Stimulated activated CD8-positive, alpha-beta memory T cell treated with anti-CD3 and anti-CD28 coated beads, Interleukin-7, amount 100 ng/mL, for 48 hours (primary cell): Measurements from ENCODE around the gene FREM1.

Source experiments
- DNase-seq, 2 donors: peaks; one replicate each; pipeline ENCODE4 v3.0.0-alpha.2; 2020; ENCODE audit warnings: low read depth in 1 of 2; ENCODE audit errors: extremely low read depth in 1 of 2

The FREM1 gene

DNA sequence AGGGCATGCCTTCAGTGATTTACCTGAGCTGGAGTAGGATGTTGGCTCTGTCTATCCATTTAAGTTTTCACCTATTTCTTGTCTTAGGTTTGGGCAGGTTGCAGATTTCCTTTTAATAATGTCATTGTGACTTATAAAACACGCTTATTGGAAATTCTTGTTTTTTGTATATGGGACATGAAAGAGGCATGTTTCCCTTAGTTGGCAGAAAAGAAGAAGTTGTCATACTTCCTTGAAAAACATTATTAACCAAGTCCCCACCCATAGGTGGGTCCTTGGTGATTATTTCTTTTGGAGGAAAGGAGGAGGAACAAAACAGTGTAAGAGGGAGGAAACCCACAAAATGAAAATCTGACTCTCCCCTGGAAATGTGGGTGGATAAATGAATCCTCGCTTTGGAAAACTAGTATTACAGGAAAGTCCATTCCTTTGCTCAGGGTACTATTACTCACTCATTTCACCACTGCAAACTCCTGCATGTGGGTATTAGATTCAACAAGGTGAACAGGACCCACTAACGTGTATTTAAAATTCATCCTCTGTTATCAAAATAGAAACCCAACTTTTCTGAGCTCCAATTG is 197.0 kb downstream of the FREM1 start:
- no peak for DNase-seq

DNA sequence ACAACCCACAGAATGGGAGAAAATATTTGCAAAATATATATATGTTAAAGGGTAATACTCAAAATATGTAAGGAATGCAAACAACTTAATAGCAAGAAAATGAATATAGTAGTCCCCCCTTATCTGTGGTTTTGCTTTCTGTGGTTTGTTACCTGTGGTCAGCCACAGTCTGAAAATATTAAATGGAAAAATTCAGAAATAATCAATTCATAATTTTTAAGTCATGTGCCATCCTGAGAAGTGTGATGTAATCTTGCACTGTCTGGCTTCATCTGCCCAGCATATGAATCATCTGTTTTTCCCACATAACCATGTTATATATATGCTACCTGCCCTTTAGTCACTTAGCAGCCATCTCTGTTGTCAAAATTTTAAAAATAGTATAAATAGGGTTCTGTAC is 199.4 kb downstream of the FREM1 start:
- no peak for DNase-seq

DNA sequence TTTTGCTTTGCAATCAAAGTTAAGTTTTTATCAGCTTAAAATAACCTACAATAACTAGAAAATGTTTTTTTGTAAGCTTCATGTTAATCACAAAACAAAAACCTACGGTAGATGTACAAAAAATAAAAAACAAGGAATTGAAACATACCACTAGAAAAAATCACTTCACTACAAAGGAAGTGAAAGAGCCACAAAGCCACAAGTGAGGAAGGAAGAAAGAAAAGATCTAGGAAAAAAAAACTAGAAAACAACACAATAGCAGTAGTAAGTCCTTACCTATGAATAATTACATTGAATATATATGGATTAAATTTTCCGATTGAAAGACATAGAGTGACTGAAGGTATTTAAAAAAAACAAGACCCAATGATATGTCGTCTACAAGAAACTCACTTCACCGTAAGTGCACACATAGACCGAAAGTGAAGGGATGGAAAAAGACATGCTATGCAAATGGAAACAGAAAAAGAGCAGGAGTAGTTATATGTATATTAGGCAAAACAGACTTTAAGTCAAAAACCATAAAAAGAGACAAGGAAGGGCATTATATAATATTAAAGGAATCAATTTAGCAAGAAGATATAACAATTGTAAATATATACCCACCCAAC is 203.6 kb downstream of the FREM1 start:
- DNase-seq = no peak

DNA sequence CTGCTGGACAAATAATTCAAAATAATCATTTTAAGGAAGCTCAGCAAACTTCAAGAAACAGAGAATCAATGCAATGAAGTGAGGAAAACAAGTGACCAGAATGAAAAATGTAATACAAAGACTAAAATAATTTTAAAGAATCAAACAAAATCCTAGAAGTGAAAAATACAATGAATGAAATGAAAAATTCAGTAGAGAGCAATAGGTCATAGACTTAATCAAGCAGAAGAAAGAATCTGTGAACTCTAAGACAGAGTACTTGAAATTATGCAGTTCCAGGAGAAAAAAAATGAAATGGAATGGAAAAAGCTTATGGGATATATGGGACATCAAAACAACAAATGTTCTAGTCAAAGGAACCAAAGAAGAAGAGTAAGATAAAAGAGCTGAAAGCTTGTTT is 205.1 kb downstream of the FREM1 start:
- DNase-seq = no peak

DNA sequence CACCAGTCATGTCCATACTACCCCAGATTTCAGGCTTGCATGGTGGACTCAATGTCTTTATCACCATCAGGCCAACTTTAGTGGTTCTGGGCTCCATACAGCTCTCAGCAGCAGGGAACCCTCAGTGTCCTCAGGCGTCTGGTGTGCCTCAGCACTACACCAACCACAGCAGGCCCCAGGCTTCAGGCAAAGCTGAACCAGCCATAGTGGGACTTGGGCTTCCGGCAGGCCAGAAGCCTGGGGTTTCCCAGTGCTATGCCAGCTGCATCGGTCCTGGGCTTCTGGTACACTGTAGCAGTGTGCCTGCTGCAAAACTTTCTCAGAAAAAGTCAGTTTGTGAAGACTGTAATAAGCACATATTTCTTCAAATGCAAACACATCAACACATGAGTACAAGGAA is 205.9 kb downstream of the FREM1 start:
- no peak for DNase-seq

DNA sequence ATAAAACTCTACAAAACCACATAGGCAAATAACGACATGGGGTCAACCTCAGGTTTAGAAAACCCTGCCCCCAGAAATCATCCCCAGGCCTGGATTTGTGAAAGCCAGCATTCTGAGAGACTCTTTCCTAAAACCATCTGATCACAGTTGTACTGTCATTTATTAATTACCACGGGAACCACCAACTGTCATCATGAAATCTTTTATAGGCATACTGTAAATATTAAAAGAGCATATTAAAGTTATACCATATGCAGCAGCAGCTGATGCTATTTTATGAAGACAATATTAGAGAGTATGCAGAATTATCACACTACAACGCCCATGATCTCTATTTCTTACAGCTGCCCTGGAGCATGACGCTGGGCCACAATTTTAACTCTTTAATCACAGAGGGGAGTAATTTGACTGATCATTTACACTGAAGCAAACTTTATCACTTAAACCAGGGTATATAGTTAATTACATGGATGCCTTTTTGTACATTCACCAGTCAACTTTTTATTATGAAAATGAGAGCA is 208.0 kb downstream of the FREM1 start:
- DNase-seq = no peak

DNA sequence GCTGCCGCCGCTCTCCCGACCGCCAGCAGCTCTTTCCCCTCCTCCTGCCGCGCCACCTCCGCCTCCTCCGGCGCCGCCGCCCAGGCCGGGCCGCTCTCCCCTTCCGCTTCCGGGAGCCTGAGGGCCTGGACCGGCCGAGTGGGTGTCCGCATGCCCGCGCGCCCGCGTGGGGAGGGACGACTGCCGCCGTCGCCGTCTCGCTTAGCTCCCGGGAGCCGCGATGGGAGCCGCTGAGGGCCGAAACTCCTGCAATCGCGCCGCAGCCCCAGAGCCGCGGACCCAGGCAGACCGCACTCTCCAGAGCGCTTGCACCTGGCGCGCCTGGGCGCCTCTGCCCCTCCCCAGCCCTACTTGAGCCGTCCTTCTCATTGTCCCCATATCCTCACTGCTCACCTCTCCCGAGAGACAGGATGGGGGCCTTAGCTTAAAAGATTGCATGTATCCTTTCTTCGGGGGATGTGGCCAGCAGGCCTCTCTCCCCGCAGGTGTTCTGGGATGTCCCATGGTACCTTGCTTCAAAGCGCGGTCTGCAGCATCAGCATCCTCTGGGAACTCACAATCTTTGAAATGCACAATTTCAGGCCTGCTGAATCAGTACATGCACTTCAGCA is 216.9 kb downstream of the FREM1 start, which contains the start of gene ZDHHC21:
Gene ZDHHC21, minus strand, starts transcription at position 182 of the 611 bp plus-strand sequence. CDS start 19,092 bp downstream, outside the sequence.
- peak; percentile 31 to 41 for DNase-seq

DNA sequence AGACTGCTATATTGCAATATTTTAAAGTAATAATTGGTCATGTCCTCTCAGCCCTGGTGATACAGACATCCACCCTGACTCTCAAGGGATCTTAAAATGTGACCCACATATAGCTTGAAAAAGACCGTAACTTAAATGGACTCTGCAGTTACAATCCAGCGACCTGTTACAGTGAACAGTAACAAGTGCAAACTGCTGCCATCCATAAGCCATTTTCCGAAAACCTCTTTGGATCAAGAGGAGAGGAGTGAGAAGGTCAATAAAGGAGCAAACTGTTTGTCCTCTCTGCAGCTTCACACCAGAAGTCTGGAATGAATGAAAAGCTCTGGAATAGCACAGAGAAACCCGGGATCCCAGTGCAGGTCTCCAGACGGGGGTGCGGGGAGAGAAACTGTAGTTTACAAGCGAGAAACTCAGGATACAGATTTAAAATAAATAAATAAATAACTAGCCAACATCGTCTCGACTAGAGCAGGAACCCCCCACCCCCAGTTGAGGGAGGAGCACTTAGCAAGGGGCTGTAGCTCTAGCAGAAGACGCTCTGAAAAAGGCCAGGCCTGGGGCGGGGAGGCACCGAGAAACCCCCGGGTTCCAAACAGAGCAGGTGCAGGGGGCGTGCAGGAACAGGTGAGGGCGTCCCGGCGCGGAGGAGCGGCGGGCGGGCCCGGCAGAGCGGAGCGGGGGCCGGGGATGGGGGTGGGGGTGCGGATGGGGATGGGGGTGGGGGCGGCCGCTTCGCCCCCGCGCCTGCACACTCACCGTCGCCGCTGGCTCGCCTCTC is 217.6 kb downstream of the FREM1 start:
- DNase-seq = no peak

DNA sequence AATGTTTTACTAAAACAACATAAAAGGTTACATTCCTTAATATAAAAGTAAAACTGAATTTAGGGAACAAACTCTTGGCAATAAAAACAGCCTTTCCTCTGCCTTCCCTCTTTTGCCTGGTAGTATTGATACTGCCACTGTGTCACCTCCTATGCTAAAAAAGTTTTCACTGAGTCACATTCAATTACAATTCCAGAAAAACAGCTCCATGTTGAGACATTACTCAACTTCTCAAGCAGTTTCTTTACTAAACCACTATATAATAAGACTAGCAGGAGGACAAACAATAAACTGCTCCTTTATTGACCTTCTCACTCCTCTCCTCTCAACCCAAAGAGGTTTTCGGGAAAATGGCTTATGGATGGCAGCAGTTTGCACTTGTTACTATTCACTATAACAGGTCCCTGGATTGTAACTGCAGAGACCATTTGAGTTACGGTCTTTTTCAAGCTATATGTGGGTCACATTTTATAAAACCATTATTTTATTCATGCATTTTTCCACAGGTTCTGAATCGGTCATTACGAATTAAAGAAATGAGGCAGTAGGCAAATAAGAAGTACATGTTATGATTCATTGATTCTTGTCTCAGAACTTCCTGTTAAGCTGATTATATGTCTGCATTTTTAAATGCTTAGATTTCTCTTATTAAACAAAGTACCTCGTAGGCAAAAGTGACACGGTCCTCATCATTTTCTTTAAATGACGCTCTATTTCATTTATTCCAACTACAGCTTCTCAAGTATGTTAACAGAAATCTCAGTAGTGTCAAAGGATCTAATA is 219.1 kb downstream of the FREM1 start:
- no peak for DNase-seq

DNA sequence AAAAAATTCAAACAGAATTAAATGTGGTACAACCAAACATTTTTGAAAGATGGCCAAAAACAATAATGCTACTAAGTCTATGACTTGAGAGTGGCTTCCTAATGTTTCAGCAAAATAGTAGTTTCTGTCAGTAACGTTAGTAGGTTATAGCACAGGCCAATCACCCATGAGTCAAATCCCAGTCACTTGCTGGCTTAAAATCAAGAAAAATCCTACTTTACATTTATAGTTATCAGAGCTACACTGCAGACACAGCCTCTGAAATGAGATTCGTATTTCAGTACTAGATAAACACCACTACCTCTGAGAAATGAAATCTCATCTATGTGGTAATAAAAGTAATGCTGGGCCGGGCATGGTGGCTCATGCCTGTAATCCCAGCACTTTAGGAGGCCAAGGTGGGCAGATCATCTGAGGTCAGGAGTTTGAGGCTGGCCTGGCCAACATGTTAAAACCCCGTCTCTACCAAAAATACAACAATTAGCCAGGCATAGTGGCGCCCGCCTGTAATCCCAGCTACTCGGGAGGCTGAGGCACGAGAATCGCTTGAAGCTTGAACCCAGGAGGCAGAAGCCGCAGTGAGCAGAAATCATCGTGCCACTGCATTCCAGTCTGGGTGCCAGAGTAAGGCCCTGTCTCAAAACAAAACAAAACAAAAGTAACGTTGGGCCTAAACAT is 223.0 kb downstream of the FREM1 start:
- no peak for DNase-seq

DNA sequence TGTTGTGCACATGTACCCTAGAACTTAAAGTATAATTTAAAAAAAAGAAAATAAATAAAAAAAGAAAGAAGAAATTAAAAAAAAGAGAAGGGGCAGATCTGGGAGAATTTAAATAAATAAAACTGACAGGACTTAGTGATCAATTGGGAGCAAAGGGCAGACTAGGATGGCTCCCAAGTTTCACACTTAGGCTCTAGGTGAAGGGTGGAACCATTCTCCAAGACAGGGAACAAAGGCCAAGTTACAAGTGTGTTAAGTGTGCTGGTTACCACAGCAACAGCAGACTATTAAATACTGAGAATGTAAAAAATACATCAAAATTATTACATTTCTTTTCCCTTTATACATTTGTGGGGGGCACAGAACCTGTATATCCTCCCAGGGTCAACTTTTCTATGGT is 224.1 kb downstream of the FREM1 start:
- no peak for DNase-seq
